Gastrocnemius medialis (tissue), 4 donors: ENCODE measurements around the gene UGDH.

ENCODE experiments used
- CTCF ChIP-seq, 5 experiments: fragments of 450-650 bp in 3 of 5; fragments of 200-600 bp in 2 of 5; sonication (generic) in 2 of 5; IDR thresholded peaks in 4 of 5; conservative IDR thresholded peaks in 1 of 5; 1 replicate in 4 of 5; 2 replicates in 1 of 5; pipeline ENCODE4 v1.5.1; 2016 to 2019; ENCODE audit warnings: antibody characterized with exemption in 5 of 5, mild to moderate bottlenecking in 3 of 5, moderate library complexity in 3 of 5
- POLR2A ChIP-seq, 2 donors: fragments of 450-650 bp; IDR thresholded peaks; one replicate each; pipeline ENCODE4 v1.6.1; 2017; ENCODE audit warnings: antibody characterized with exemption in 2 of 2, mild to moderate bottlenecking in 2 of 2, moderate library complexity in 2 of 2

GRCh38 chr4:39455486-39455885, 71.8 kb downstream of the UGDH start:
- TF ChIP-seq CTCF (IDR thresholded peaks at IDR 0.05 in 4 of 5, conservative IDR thresholded peaks at IDR 0.05 in 1 of 5) (no peak), POLR2A (IDR thresholded peaks at IDR 0.05) (no peak)
